HG02981 (cell line): ENCODE data around the gene DHCR7.

Experiments
- ATAC-seq: cut with Tn5 transposase; IDR thresholded peaks from one replicate; pipeline ENCODE4 v1.9.1; 2021; ENCODE audit warnings: mild to moderate bottlenecking, moderate library complexity; ENCODE audit not compliant: unreplicated experiment

DHCR7 gene

GRCh38 chr11:71387784-71388636 lies 60.2 kb downstream of the DHCR7 start:
- ATAC-seq = no peak

DNA sequence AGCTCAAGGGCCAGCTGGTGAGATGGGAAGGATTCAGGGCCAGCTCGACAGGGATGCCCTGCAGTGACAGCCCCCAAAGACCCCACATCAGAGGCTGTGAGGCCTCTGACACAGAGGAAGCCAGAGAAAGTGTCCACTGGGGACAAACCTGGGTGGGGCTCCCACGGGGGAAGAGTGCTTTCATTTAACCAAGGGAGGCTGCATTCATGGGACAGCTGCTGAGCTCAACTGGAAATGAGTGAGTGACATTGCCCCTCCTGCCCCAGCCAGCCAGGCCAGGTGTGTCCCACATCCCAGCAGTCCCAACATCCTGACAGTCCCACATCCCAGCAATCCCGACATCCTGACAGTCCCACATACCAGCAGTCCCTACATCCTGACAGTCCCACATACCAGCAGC lies 61.0 kb downstream of the DHCR7 start:
- no peak for ATAC-seq

DNA sequence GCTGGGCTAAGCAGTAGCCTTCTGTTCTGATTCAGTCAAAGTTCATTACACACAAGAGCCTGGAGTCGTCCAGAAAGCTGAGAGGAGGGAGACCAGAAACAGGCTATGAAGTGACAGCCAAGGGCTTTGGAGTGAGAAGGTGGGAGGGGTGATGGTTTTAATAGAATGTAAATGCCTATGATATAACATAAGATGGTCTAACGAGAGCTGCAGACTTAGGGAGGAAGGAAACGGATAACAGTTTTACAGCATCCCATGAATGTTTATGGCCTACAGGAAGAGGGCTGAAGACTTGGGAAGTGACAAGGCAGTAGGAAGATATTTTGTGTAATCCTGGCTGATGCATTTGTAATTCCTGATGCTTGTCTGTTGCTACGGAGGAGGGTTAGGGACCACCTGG lies 62.0 kb downstream of the DHCR7 start:
- ATAC-seq = no peak

DNA sequence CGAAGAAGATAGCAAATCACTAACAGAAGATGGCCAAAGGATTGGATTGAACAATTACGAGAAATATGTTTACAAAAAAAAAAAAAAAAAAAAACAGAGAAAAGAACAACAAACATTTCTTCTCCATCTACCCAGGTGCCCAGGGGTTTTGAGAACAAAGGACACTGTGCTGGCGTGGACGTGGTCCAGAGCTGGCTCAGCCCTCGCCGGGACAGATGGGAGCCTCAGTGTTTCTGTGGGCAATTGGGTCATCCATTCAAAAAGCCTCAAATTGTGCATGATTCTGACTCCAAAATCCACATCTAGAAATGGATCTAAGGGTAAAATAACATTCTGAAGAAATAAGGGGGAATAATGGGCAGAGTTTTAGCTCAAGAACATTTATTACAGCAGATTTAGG lies 63.1 kb downstream of the DHCR7 start:
- ATAC-seq = no peak

- ATAC-seq = no peak
Observed at GRCh38 chr11:71384561-71384960, 63.6 kb downstream of the DHCR7 start.
